RWPE1 (cell line): ENCODE results near the gene LINGO3.

Experiments
- CTCF ChIA-PET: fragments of 350-600 bp; sonication (Branson Sonifier 250); formaldehyde crosslinking; extraction: SDS; loops from one replicate; lab custom pipeline; 2021; lab: Yijun Ruan, JAX
- POLR2A ChIA-PET: fragments of 400-600 bp; formaldehyde crosslinking; extraction: SDS; loops from one replicate; lab custom pipeline; 2020; ENCODE audit warnings: antibody characterized with exemption; ENCODE audit not compliant: low non-redundant PET; lab: Yijun Ruan, JAX
- DNase-seq: peaks from one replicate; pipeline ENCODE4 v3.0.0; 2012; ENCODE audit warnings: low spot score
- H3K27ac ChIP-seq: fragments of 450-650 bp; 2 replicates; pipeline ENCODE4 v1.5.1; 2017
- CTCF ChIP-seq: fragments of 450-650 bp; conservative IDR thresholded peaks from 2 replicates; pipeline ENCODE4 v1.5.1; 2017; ENCODE audit warnings: low read depth, mild to moderate bottlenecking

LINGO3 gene

GRCh38 chr19:2308114-2308556 is at the start of gene LINGO3:
TSS of gene LINGO3 (minus strand) at chr19:2308154. CDS start at chr19:2291776, 16,378 bp downstream.
- no peak for DNase-seq
- H3K27ac ChIP-seq, result no peak within 1 kb of the TSS
- TF ChIP-seq CTCF, result no peak
- CTCF ChIA-PET, result no interaction called here
- POLR2A ChIA-PET, result no interaction called here

GRCh38 chr19:2356036-2356646 is 48.2 kb upstream of the LINGO3 start:
- TF ChIP-seq CTCF, result no peak
- ChIA-PET POLR2A (no interaction called here), CTCF (no interaction called here)
- DNase-seq, result no peak
- H3K27ac ChIP-seq, result 0 out of 2 replicates have a peak overlapping the region, but pooled peaks have one; percentile 7

GRCh38 chr19:2355168-2356035 is 47.4 kb upstream of the LINGO3 start:
- no peak for DNase-seq
- POLR2A ChIA-PET, result no interaction called here
- CTCF ChIA-PET, result interaction anchor here (0.6 kb wide), 1 partner anchor 658 kb away, joined by 4 read pairs; no protein-coding TSS in a partner anchor
- no peak for TF ChIP-seq CTCF
- H3K27ac ChIP-seq, result no peak overlapping the region

- H3K27ac ChIP-seq, result no peak overlapping the region
- no peak for DNase-seq
- POLR2A ChIA-PET, result no interaction called here
- TF ChIP-seq CTCF, result no peak
- CTCF ChIA-PET, result interaction anchor here (0.6 to 1.2 kb wide), 2 partner anchors 69 to 657 kb away, joined by 3 to 4 read pairs; no protein-coding TSS in a partner anchor
These were observed 46.7 kb upstream of the LINGO3 start for GRCh38 chr19:2354670-2355069.

GRCh38 chr19:2353887-2354592 is 46.1 kb upstream of the LINGO3 start:
- no peak for DNase-seq
- CTCF ChIA-PET, result interaction anchor here (1.2 kb wide), 1 partner anchor 68 kb away, joined by 3 read pairs; no protein-coding TSS in a partner anchor
- POLR2A ChIA-PET, result no interaction called here

More at GRCh38 chr19:2353887-2354592, 46.1 kb upstream of the LINGO3 start:
- no peak overlapping the region for H3K27ac ChIP-seq
- no peak for TF ChIP-seq CTCF
